HG02943 (cell line): ENCODE measurements around the gene EPHA3.

Experiments
- ATAC-seq: cut with Tn5 transposase; IDR thresholded peaks from one replicate; pipeline ENCODE4 v1.9.1; 2021; ENCODE audit warnings: mild to moderate bottlenecking, low read depth, moderate library complexity; ENCODE audit not compliant: unreplicated experiment

Gene EPHA3

DNA sequence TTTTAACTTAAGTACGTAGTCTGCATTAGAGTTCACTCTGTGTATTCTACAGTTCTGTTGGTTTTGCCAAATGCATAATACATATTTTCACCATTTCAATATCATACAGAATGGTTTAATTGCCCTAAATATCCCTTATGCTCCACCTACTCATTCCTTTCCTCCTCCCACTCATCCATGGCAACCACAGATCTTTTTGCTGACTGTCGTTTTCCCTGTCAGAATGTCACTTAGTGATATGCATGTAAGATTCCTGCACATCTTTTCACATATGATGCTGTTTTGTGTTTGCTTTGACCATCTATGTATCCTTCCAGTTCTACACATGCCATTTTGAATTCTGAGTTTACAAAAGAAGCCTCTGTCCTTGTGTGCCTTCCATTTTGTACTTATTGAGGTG lies 36.7 kb downstream of the EPHA3 start:
- no peak for ATAC-seq

DNA sequence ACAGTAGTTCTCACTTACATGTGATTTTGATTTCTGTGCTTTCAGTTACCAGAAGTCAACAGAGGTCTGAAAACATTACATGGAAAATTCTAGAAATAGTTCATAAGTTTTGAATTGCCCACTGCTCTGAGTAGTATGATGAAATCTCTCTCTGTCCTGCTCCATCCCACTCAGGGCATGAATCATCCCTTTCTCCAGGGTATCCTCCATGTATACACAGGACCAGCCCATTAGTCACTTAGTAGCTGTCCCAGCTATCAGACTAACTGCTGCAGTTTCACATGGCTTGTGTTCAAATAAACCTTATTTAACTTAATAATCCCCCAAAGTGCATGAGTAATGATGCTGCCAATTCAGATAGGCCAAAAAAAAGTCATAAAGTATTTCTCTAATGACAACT lies 38.6 kb downstream of the EPHA3 start:
- ATAC-seq = no peak

DNA sequence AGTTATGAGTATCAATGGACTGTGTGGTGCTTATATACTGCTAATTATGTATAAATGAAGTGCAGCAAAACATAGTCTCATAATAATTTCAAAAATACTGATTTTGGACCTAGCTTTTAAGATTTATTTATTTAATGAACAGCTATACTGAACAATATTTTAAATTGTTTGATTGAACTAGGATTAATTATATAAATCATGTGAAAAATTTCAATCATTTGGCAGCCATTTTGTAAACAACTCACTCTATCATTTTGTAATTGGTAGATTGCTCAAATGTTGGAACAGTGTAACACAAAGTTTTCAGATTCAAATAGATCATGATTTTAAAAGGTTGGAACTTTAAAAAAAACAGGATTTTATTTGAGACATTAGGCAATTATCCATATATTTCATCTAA lies 47.0 kb downstream of the EPHA3 start:
- ATAC-seq = no peak

DNA sequence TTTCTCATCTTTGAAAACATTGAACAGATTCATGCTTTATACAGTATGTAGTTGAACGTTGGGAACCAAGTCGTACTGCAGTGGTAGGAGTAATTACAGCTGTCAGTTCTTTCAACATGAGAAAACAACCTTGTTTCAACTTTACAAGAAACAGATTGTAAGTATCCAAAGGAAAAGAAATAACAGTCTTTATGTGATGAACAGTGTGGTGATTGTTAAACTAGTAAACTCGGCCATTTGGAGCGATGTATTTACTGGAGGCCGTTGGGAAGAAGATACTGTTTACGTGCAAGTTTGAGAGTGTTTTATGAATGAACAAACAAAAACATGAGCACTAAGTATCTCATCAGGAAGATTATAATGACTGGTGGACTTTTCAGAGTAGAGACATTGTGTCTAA lies 48.4 kb downstream of the EPHA3 start:
- ATAC-seq = no peak

DNA sequence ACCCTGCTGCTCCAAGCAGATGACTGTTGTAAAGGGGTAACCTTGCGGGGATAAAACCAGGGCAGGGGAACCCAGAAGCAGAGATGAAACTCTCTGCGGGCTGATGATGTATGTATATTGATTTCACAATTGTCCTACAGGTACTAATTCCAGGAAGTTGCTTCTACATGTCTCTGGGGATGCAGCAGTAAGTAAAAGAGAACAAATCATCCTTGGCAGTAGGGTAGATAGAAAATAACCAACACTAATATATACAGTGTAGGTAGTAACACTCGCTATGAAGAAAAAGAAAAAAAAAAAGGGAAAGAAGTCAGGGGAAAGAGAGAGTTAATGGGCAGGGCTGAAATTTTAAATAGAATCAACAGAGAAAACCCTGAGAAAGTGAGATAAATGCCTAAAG lies 50.2 kb downstream of the EPHA3 start:
- ATAC-seq = no peak

DNA sequence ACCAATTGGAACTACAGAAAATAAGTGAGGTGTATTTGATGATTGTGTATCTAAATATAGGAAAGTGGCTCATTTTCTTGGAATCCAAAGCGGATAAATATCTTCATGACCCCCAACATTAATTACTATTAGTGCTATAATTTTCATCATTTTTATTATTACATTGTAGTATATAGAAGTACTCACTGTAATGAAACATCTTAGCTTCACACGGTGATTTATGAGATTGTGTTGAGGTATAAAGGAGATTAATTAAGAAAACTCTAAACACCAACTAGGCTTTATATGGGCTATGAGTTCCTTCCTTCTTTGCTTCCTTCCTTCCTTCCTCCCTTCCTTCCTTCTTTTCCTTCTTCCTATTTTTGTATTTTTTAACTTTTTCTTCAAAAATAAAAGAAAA lies 52.2 kb downstream of the EPHA3 start:
- no peak for ATAC-seq

DNA sequence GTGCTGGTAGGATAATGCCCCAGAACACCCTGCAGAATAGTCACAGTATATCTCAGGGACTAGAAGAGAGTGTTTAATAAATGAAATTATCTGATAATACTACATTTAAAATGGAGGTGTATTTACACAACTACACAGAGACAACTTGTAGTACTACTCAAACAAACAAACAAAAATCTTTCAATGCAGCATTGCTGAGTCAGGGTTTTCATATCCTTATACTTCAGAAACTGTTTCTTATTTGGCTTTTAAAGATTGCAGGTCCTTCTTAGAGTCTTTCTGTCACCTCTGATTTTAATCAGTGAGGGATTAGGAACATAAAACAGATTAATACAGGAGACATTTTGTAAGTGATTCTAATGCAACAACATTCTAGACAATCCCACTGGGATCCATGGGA lies 57.4 kb downstream of the EPHA3 start:
- ATAC-seq = no peak

DNA sequence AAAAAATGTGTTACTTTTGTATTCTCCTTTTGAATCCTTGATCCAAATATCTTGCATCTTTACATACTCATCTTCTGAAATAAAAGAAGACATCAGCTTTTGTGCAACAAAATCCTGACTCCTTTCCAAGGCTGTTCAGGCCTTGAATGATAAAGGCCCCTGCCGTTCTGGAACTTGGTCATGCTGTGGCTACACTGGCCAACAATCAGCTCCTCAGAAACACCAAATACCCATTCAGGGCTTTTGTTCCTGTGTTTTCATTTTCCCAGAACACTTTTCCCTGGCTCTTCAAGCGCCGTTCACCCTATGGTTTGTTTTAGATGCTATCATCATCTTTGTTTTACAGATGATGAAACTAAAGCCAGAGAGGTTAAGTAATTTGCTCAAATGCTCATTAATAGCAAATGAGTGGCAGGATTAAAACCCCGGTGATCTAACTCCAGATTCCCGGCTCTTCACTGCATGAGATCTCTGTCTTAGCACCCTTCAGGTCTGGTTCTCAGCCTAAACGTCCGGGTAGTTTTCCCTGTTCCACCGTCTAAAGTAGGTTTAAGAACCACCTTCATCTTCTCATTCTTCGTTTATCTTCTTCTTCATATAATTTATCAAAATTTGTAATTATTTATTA lies 58.3 kb downstream of the EPHA3 start:
- no peak for ATAC-seq

DNA sequence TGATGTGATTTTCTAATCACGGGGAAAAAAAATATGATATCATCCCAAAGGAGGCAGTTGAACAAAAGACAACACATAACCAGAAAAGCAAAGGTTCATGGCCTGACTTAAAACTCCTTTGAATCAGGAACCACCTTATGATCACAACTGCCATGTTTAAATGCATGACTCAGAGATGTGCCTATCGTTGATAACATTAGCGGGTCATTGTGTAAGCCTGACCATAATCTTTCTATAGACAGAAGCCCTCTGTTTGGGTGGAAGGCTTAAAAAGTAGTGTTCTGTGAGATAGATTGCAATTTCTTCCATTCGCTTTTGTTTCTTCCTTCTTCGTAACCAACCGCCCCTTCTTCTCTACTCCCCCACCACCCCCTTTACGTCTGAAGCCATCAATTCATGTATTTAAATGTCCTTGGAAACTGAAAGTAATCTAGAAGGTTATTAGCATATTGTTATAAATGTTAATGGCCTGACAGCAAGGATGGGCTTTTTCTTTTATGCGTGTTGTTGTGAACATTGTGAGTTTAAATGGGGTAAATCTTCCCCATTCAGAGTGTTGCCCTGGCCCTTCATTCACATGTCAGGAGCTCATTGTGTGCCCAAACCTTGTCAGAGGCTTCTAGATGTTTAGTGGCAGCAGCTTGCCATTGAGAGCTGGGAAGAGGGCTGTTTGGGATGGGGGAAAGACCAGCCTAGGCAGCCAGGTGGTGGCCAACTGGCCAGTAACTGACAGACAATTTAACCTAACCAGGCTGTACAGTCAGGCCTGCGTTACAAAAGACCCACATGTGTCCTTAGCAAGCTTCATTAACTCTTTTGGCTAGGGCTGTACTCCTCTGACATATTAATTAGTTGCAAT lies 64.5 kb downstream of the EPHA3 start:
- ATAC-seq = no peak

DNA sequence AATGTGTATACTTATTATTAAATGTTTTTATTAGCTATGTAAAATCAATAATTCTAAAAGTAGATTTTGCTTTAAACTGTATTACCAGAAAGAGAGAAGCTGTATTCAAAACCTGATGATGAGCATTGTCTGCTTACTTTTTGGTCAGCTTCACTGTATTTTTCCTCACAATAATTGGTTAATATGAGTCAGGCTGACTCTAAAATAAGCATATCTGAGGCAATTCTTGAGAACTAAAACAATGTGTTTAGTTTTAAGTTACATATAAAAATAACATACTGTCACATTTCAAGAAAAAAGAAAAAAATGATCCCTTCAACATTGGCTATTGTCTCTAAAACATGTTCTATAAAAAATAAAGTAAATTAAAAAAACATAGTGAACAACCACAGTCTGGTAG lies 66.1 kb downstream of the EPHA3 start:
- ATAC-seq = no peak

DNA sequence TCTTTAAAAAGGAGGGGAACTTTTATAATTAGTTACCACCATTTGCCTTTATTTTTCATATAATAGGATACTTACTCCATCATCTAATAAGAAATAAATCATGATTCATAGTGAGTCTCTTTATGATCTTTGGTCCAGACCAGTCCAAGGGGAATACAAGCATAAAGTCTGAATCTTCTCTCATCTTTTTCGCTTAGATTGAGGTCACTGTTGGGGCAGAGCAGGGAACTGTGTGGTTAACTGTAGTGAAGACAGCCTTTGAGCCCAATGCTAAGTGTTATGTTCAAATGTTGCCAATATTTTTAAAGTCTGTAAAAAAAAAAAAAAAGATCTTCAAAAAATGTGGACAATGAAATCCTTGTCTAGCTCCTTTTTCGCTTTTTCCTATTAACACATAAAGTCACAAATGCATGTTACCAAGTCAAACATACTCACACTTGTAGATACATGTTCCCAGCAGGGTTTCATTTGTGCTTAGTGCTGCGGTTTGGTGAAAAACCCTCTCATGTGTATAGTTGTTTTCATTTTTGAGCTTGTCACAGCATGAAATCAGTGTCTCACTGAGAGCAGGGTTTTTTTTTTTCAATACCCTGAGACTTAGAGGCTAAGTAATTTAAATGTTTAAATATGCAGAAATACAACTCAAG lies 72.1 kb downstream of the EPHA3 start:
- no peak for ATAC-seq

DNA sequence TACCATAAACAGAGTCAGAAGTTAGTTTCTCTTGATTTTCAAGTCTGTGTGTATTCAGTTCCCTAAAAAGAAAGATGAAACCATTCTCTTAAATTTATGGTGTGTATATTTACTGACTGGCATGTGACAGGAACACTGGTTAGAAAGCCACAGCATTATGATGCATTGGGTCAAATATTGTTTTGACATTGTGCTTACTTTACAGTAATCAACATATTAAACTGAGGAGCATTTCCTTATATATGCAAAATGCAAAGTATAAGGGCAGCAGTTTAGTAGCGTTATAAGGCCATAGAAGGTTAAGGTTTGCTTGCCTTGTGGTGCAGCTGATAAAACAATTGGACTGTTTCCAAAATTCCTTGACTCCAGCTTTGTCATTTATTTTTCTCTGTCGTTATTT lies 72.9 kb downstream of the EPHA3 start:
- no peak for ATAC-seq

DNA sequence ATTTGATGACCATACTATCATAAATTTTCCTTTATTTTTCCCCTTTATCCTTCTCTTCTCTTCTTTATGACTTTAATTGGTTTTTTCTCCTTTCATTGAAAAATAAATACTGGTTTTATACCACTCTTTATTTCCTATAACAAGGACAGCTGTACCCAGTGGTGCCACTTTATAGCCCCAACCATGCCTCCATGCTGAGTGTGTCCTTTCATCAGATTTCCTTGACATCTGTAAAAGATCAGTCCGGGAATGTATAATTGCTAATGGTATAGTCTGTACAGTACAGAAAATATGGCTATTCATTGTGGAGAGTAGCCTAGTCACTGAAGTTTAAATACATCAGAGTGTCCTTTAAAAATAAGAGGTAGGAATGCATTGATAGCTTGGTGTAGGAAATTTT lies 74.6 kb downstream of the EPHA3 start:
- no peak for ATAC-seq

DNA sequence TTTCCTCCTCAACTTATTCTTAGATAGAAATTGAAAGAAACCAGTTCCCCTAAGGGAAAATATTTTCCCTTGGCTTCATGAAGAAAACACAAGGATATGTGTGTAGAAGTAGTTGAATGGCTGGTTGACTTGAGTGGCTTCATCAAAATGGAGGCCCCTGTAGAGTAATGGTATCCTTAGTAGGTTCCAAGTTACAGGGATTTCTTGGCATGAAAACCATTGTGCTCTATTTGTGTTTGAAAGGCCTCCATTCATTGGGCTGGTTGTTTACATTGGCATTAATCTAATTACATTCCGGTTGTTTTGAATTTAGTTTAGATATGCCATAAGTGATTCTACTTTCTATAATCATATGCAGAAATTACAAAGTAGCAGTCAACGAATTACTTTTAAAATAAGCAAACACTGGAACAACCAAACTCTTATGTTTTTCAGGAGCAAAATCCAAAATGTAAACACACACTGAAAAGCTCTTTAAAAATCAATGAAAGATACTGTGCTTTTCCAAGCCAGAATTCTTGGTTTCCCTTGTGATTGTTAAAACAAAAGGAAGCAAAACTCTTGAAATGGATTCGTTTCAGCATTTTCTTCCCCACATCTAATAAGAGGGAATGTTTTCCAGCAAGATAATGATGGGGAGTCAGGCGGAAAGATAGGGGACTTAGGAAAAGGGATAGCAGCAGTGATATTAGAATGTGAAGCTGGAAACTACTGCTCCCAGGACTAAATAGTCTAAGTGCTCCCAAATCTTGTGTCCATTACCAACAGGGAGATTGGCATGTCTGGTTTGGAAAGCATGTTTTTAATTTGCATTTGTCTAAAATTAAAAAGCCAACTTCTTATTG lies 77.0 kb downstream of the EPHA3 start:
- ATAC-seq = no peak

DNA sequence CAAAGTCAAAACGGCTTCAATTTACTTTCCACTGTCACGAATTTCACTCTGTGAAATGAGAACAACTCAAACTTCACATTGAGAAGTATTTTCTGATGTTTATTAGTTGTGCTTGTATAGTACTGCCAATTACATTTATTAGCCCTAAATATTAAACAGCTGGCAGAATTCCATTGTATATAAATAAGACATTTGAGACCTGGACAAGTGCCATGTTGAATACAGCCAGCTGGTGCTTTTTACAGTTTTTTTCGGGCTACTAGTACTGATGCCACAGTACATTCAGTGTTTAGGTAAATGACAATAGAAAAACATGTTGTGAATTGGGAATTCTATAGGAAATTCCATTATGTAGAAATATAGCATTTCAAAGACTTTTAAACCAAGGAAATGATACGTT lies 79.0 kb downstream of the EPHA3 start:
- ATAC-seq = no peak

DNA sequence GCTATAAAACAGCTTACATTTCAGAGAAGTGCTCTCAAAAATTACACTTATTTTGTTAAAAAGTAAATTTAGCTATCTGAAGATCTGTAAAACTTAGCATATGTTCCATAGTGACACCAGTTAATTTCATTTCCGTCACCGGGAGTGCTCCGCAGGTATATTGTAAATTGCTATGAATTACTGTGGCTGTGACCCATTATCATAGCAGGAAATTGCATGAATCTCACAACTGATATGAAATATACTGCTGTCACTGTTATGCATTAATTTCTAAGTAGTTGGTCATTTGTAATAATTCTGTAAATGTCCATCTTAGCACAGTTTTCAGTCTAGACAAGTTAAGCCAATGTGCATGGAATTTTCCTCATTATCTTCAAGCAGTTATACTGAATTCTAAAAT lies 91.2 kb downstream of the EPHA3 start:
- ATAC-seq = no peak

DNA sequence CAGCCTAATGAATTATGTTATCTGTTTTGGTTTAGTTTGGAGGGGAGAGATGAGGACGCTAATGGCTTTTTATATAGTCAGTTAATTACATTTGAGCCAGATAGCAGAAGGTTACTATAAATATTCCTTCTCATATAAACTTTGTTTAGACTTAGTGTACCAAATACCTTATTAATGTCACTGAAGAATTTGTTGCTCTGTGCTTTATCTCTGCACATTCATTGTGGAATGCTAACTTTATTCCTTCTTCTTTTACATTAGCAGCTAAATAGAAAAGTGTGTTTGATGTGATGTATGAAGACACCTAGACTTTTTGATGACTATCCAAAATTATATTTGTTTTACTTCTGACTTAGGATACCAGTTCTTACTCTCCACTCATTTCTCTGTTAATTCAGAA lies 105.2 kb downstream of the EPHA3 start:
- no peak for ATAC-seq

DNA sequence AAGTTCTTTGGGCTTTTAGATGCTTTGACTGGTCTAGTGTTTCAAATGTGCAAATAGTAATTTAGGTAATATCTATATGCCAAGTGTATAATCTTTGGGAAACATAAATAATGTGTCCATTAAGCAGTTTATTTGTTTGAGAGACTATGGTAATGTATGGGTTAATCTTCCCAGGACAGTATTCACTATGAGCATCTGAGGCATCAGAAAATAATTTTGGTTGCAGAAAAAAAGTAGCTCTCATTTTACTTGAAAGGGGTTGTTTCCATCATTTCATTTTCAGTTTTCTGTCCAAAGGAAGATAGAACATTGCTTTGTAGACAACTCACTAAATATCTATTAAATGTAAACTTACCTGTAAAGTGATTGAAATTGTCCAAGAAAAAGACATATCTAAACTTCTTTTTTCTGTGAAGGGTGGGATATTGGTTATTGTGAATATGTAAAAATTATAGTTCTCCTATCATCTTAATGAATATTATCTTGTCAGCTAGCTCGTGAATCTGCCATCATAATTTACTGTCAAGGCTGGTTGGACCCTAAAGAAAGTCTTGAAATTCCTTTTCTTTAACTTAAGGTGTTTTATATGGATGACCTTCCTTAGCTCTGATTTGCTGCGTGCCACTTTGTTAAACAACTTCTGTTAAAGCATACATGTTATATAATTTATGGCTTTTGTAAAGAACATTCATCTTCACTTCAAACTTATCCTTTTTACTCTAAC lies 108.8 kb downstream of the EPHA3 start:
- ATAC-seq = no peak

DNA sequence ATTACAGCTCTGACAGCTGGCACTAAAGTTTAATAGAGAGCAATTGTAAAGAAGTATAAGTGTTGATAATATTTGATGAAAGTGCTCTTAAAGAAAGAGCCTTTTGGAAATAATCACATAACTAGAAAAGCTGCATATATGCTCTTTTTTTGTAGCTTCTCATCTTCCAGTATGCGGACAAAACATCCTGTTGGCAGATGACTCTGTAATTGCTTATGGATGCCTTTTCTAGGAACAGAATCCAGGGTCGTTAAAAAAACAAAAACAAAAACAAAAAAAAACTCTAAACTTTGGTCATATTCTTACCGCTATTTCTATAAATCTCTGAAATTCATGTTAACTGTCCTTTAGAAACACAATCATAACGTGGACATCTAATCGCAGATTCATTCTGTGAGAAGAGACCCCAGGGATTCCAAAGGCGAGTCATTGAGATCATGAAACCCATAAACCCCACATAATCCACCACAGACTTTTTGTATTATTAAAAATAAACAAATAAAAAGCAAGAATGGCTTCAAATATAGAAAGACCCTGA lies 109.8 kb downstream of the EPHA3 start:
- no peak for ATAC-seq

DNA sequence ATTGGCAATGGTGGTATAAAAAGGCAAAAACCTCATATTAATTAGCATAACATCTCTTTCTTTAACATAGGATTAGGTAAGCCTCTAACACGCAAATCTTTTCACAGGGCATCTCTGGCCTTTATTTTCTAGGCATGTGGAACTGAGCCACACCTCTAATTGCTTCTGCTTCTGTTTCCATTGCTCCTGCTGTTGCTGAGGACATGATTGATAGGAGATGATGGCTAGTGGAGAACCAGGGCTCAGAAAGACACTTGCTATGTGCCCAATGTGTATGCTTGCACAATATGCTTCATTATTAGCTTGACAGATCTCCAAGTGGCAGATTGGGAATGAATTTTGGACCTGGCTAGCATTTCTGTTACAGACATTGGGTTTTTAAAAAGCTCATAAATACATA lies 114.5 kb downstream of the EPHA3 start:
- no peak for ATAC-seq
